NCI-H2171 treated with DMSO at 0.1 percent for 48 hours (cell line): ENCODE data around the gene FAM181B.
"Not testable (repeated sequence)": the region's sequence is repeated elsewhere in the genome, so short reads cannot be mapped to it uniquely, and the experiment has no call there.

ENCODE experiments used
- DNase-seq: peaks from one replicate; lab custom pipeline; 2025; lab: John Stamatoyannopoulos, UW

Gene FAM181B

DNA sequence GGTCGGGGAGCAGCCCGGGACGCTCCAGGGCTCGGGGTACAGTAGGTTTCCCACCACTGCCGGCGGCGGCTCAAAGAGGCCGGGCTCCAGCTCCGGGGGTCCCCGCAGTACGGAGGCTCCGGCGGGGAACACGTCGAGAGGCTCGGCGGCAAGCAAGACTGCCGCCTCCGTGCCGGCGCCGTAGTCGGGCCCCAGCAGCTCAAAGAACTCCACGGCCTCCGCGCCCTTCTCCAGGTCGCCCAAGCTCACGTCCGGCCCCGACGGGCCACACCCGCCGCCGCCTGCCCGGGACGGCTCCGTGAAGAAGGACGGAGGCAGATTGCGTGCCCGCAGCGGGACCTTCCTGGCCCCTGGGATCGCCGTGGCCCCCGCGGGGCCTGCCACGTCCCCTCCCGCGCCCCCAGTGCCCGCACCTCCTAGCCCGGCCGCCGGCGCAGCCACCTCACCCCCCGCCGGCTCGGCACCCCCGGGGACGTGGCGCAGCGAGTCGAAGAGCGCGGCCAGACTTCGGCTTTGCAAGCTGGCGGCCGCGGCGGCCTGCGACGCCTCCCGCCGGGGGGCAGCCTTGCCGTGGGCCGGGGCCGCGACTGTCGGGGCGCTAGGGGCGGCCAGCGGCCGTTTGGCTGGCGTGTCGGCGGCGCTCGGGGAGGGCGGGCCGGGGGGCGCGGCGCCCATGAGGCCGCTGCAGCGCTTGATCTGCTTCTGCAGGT is 775 bp downstream of the FAM181B start:
- DNase-seq, result no peak

DNA sequence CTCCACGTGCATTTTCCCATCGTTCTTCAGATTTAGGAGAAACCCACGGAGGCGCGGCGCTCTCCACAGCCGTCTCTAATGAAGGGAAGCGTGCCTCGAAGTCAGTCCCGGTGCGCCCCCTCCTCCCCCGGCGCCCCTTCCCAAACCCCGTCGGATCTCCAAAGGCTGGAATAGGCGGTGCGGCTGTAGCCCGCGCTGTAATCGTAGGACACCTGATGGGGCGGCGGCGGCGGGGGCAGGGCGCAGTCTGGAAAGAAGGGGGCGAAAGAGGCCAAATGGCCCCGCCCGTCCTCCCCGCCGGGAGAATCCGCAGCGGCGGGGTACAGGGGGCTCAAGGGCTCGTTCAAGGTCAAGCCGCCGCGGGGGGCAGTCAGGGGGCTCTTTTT is 1.3 kb downstream of the FAM181B start:
- no peak for DNase-seq

GRCh38 chr11:82731691-82732277 is 1.9 kb downstream of the FAM181B start:
- DNase-seq, result no peak

DNA sequence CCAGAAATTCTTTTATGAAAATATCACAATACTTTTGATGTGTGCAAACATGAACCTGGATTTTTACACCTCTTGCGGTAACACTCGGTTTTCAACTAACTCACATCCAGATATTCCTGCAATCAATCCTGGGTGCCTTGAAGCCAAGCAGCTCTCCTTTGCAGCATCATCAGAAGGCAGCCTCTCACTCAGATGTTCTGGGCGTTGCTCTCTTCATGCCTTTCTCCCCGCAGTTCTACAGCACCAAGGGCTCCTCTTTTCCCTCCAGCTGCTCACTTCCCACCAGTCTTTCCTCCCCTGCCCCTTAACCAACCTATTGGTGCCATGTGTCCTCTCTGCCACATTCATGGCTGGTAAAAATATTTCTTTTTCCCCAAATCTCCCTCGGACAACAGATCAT is 2.9 kb downstream of the FAM181B start:
- DNase-seq, result no peak

DNA sequence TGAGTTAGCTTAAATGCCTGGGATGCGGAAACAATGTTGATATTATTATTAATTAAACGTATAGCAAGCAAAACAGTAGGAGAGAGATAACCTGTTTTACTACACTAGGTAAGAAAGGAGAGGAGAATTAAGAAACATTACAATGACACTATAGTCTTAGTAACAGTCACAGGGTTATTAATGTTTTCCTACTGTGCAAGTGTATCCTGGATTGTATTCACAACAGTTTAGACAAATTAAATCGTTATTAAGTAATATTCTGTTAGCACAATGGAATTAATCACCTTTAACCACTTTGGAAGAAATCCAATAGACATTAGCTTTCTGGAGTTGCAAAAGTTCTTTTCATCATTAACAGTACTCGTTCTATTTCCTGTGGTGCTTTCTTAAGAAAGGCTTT is 3.4 kb downstream of the FAM181B start:
- DNase-seq, result no peak

DNA sequence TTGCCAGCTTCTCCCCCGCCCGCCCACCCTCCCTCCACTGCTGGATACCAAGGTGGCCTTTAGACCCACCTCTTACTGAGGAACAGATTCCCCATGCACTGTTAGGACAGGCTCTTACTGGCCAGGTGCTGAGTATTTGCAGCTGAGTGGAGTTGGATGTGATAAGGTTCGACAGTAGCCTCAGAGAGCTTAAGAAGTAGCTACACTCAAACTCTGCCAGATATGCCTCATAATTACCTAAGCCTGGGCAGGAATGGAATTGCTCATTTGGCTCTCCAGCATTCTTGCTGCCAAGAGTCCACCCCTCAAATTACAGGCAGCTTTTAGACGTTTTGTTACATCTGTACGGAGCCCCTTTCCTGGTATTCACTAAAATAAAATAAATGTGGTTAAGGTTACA is 9.6 kb downstream of the FAM181B start:
- DNase-seq, result no peak

DNA sequence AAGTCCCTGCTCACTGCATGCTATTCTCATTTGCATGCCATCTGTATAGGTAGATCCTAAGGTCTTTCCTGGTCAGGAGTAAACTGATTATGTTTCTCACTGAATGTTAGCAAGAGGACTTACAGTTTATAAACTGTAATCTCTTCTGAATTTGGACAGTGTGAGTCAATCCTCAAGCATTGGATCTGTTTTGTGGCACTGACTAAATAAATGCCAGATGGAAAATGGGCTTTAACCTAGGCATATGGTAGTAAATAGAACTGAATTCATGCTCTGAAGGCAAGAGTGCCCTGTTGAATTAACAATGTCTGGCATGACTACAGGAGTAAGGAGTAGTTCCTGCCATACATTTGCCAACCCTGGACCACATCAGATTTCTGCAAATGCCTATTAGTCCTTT is 11.4 kb downstream of the FAM181B start:
- no peak for DNase-seq

- DNase-seq, result no peak
These were observed 13.2 kb downstream of the FAM181B start for GRCh38 chr11:82720267-82721065.

DNA sequence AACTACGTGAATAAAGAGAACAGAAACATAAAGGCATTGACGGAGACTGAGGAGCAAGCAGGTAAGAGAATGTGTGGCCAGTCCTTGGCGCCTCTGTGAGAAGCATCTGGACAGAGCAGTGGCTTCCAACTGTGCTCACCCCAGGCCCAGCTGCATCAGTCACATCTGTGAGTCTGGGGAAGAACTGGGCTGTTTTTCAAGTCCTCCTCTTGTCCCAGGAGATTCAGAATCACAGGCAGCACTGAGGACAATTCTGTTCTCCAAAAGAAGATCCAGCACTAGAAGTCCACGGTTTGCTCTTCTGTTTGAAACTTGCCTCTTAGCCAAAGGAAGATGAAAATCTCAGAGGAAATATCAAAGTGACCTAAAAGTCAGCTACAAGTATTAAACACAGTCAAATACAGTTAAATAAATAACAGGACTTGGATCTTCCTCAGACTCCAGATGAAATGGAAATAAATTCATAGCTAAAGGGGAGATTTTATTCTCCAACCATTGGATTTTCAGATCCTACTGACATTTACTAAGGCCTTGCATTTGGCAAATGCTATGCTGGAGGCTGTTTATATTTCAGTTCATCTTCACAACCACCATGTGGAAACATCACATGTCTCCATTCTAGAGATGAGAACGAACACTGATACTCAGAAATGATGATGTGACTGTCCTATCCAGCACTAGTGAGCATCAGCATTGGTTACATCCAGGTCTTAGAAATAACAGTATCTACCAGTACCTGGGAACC is 14.1 kb downstream of the FAM181B start:
- no peak for DNase-seq

- DNase-seq, result no peak
These were observed 14.8 kb downstream of the FAM181B start for GRCh38 chr11:82718821-82719220.

DNA sequence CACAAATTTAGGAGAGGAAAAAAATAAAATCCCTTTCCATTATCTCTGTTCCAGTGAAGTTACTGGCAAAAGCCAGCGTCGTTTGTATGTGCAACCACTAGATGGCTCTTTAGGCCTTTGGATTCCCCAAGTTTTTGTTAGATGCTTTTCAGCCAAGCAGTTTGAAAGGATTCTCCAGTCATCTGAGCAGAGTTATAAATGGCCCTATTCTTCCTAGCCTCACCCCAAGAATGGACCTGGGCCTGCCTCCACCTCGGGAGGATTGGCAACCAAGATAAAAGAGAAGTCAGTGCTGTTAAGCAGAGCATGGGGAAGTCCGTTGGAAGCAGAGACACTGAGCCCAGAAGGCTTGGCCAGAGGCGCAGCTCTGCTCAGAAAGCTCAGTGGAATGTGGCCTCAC is 15.4 kb downstream of the FAM181B start:
- DNase-seq, result peak; percentile 17

GRCh38 chr11:82714346-82715174 is 19.1 kb downstream of the FAM181B start:
- DNase-seq, result no peak

- no peak for DNase-seq
These were observed 22.0 kb downstream of the FAM181B start for GRCh38 chr11:82711648-82712047.

DNA sequence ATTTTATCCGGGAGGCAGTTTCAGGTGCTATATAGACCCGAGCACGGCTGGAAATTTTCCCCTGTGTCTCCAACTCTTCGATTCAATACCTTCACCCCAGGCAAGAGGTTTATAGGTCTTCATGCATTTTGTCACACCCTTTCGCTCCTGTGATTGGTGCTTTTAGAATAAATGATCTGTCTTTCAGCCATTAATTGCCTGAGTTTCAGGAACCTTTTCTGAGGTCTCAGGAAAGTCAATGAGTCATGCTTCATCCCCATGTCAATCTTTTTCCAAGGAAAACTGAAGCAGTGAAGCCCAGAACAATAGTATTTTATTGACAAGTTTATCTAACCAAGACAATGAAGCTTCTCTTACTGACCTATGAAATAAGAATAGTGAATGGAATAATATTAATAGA is 29.9 kb downstream of the FAM181B start:
- DNase-seq, result no peak

- no peak for DNase-seq
These were observed 30.4 kb downstream of the FAM181B start for GRCh38 chr11:82703226-82703625.

GRCh38 chr11:82701847-82702520 is 31.7 kb downstream of the FAM181B start:
- peak; percentile 0 for DNase-seq

- DNase-seq, result no peak
These were observed 34.9 kb downstream of the FAM181B start for GRCh38 chr11:82698576-82699352.

DNA sequence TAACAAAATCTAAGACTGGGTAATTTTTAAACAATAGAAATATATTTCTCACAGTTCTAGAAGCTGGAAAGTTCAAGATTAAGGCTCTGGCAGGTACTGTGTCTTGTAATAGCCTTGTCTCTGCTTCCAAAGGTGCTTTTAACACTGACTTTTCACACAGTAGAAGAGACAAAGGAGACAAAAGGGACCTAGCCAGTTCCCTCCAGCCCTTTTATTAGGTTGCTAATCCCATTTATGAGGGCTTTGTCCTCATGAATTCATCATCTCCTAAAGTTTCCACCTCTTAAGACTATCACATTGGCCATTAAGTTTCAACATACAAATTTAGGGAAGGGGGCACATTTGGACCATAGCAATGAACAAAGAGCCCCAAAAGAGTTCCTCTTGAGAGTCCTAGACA is 40.7 kb downstream of the FAM181B start:
- DNase-seq, result no peak

DNA sequence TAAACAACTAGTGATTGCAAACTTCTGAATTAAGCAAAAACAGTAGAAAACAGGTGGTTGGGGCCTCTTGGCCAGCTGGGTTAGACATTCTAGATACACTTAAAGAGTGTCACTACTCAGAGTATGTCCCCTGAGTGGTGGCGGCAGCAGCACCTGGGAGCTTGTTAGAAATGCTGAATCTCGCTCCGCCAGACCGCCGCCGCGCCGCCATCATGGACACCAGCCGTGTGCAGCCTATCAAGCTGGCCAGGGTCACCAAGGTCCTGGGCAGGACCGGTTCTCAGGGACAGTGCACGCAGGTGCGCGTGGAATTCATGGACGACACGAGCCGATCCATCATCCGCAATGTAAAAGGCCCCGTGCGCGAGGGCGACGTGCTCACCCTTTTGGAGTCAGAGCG is 44.3 kb downstream of the FAM181B start:
- not testable (repeated sequence) for DNase-seq

GRCh38 chr11:82686211-82686610 is 47.5 kb downstream of the FAM181B start:
- DNase-seq, result no peak
